Activated CD4-positive, alpha-beta T cell treated with anti-CD3 and anti-CD28 coated beads for 1 hour (primary cell): ENCODE results near the gene IL34.
"Not testable (repeated sequence)": the region's sequence is repeated elsewhere in the genome, so short reads cannot be mapped to it uniquely, and the experiment has no call there.

Experiments
- DNase-seq: peaks from one replicate; pipeline ENCODE4 v3.0.0-alpha.2; 2020

IL34 gene

GRCh38 chr16:70633617-70634016 is 12.7 kb upstream of the IL34 start:
- DNase-seq: not testable (repeated sequence)

- DNase-seq: no peak
These were observed 11.5 kb upstream of the IL34 start for GRCh38 chr16:70634861-70635260.

- no peak for DNase-seq
These were observed 10.9 kb upstream of the IL34 start for GRCh38 chr16:70635336-70636016.

GRCh38 chr16:70638814-70639792 is 7.3 kb upstream of the IL34 start:
- no peak for DNase-seq

GRCh38 chr16:70642633-70643032 is 3.7 kb upstream of the IL34 start:
- no peak for DNase-seq

- not testable (repeated sequence) for DNase-seq
These were observed 3.1 kb upstream of the IL34 start for GRCh38 chr16:70643264-70643663.

GRCh38 chr16:70644763-70645597 is 1.4 kb upstream of the IL34 start:
- no peak for DNase-seq

GRCh38 chr16:70647441-70648359 is 1.3 kb downstream of the IL34 start:
- no peak for DNase-seq

GRCh38 chr16:70648606-70649005 is 2.2 kb downstream of the IL34 start:
- DNase-seq: no peak

GRCh38 chr16:70649300-70649699 is 2.9 kb downstream of the IL34 start:
- DNase-seq: no peak

- no peak for DNase-seq
These were observed 3.9 kb downstream of the IL34 start for GRCh38 chr16:70650216-70650615.

- DNase-seq: no peak
These were observed 5.2 kb downstream of the IL34 start for GRCh38 chr16:70651524-70651923.

GRCh38 chr16:70652322-70652721 is 6.0 kb downstream of the IL34 start:
- no peak for DNase-seq

- no peak for DNase-seq
These were observed 7.0 kb downstream of the IL34 start for GRCh38 chr16:70653406-70653805.

GRCh38 chr16:70653809-70654771 is 7.7 kb downstream of the IL34 start:
- DNase-seq: peak; percentile 65

GRCh38 chr16:70656065-70656711 is 9.8 kb downstream of the IL34 start:
- DNase-seq: no peak

- DNase-seq: no peak
These were observed 10.4 kb downstream of the IL34 start for GRCh38 chr16:70656712-70657263.

- no peak for DNase-seq
These were observed 11.6 kb downstream of the IL34 start for GRCh38 chr16:70657956-70658355.

- DNase-seq: no peak
These were observed 12.6 kb downstream of the IL34 start for GRCh38 chr16:70658921-70659320.

GRCh38 chr16:70659546-70659945 is 13.2 kb downstream of the IL34 start:
- no peak for DNase-seq
